Measurements from ENCODE around the gene PPP6R1. TPM values are rescaled to one million over a fixed set of nuclear protein-coding genes. Genes with fewer than 3 reads are reported as not detected.

The PPP6R1 gene
- total RNA-seq, 1 experiment from 2014 or later, result 96.7 TPM

- TF ChIP-seq POLR2A (IDR thresholded peaks at IDR 0.05; ENCODE audit: borderline replicate concordance, extremely low read depth, insufficient read depth, insufficient read length) (no peak), RAD21 (IDR thresholded peaks at IDR 0.05; ENCODE audit: low read depth) (no peak), EGR1 (IDR thresholded peaks at IDR 0.05; ENCODE audit: low read depth) (no peak), ZFX (IDR thresholded peaks at IDR 0.05) (no peak), SIN3A (IDR thresholded peaks at IDR 0.05; ENCODE audit: low read depth) (no peak), JUND (IDR thresholded peaks at IDR 0.05) (no peak), ELF1 (IDR thresholded peaks at IDR 0.05; ENCODE audit: borderline replicate concordance, low read depth) (no peak)
Observed at GRCh38 chr19:55228015-55228391, 30.8 kb downstream of the PPP6R1 start (continued).

DNA sequence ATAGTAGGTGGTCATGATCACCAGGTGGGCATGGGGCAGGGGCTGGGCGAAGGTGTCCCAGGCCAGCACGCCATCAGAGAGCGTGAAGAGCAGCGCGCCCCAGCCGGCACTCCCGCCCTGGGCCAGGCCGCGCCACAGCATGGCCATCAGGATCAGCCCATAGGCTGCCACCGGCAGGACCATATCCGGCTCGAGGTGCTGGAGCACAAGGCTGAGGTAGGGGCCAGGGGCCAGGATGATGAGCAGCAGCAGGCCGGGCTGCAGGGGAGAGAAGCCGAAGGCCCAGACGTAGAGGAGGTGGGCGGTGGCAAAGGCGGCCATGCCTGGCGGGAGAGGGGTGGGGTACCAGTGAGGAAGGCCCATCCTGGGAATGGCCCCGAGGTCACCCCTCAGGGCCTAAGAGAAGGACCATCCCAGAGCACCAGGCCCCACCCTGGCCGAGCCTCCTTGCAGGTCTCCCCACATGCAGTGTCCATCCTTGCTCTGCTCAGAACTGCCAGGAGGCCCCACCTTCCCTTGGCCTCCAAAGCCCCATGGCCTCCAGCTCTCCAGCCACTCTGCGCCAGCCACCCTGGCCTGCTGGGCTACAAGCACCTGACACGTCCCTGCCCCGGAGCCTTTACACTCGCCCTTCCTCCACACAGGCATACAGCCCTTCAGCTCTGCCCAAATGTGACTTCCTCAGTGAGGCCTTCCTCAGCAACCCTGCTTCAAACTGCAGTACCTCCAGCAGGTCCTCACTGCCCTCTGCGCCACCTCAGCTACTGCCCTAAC, 31.4 kb downstream of the PPP6R1 start:
- Histone ChIP-seq H3K4me3 (replicated peaks in 1 of 2; ENCODE audit: low read depth in 1 of 2, low read length in 2 of 2) (no peak overlapping the region), H3K4me2 (ENCODE audit: low read length) (no peak overlapping the region), H3K9ac (ENCODE audit: low read length) (no peak overlapping the region), H4K20me1 (ENCODE audit: insufficient read depth) (no peaks in the 10 kb centered on the region), H3K27me3 (ENCODE audit: insufficient read depth, low read length) (no peaks in the 10 kb centered on the region), H3K27ac (ENCODE audit: low read depth, low read length) (no peak overlapping the region), H3K36me3 (ENCODE audit: control insufficient read depth in 1 of 2, insufficient read depth in 2 of 2, low read length in 2 of 2) (peaks cover 0 to 11% of the 10 kb centered on the region in 2 experiments; a peak in 1 of 4 replicates), H3K79me2 (ENCODE audit: insufficient read depth, low read length) (no peaks in the 10 kb centered on the region; the same call in 1 of the 2 replicates), H3K9me3 (ENCODE audit: control insufficient read depth in 1 of 2, insufficient read depth in 1 of 2, low read depth in 1 of 2, low read length in 2 of 2) (no peaks in the 10 kb centered on the region), H3K4me1 (ENCODE audit: control insufficient read depth in 1 of 2, insufficient read depth in 2 of 2, low read length in 2 of 2) (no peaks in the 10 kb centered on the region), H2AFZ (ENCODE audit: low read depth, low read length, poor library complexity, severe bottlenecking) (no peak overlapping the region), H3K9me2 (ENCODE audit: insufficient read depth) (no peaks in the 10 kb centered on the region)
- ChIA-PET RAD21 (ENCODE audit: low non-redundant PET in 1 of 2, low total read pairs in 2 of 2, uncharacterized antibody in 2 of 2, unreplicated experiment in 2 of 2) (no interaction called here), POLR2A (no interaction called here), CTCF (no interaction called here)
- intact Hi-C loops (cut with micrococcal nuclease), result no loop called here
- no peak for DNase-seq (ENCODE audit: low read depth, low spot score)
- no TSS peak for BruUV-seq (replicated peaks)
- no peak; the same call in 1 of the 2 replicates for ATAC-seq
- TF ChIP-seq EGR1 (IDR thresholded peaks at IDR 0.05; ENCODE audit: low read depth), result no peak
- no peak for TF ChIP-seq EZH2 (IDR thresholded peaks at IDR 0.05)
- TF ChIP-seq, protein P1, sequence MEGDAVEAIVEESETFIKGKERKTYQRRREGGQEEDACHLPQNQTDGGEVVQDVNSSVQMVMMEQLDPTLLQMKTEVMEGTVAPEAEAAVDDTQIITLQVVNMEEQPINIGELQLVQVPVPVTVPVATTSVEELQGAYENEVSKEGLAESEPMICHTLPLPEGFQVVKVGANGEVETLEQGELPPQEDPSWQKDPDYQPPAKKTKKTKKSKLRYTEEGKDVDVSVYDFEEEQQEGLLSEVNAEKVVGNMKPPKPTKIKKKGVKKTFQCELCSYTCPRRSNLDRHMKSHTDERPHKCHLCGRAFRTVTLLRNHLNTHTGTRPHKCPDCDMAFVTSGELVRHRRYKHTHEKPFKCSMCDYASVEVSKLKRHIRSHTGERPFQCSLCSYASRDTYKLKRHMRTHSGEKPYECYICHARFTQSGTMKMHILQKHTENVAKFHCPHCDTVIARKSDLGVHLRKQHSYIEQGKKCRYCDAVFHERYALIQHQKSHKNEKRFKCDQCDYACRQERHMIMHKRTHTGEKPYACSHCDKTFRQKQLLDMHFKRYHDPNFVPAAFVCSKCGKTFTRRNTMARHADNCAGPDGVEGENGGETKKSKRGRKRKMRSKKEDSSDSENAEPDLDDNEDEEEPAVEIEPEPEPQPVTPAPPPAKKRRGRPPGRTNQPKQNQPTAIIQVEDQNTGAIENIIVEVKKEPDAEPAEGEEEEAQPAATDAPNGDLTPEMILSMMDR (IDR thresholded peaks at IDR 0.05 in 2 of 3, conservative IDR thresholded peaks at IDR 0.05 in 1 of 3; ENCODE audit: borderline replicate concordance in 1 of 3, insufficient read depth in 1 of 3, low read depth in 2 of 3, low read length in 2 of 3), result no peak
- TF ChIP-seq TCF7L2 (IDR thresholded peaks at IDR 0.05; ENCODE audit: borderline replicate concordance, extremely low read depth, insufficient read depth, insufficient read length), result no peak
- TF ChIP-seq CBX3 (IDR thresholded peaks at IDR 0.05; ENCODE audit: low read depth), result no peak
- no peak for TF ChIP-seq RAD21 (IDR thresholded peaks at IDR 0.05; ENCODE audit: low read depth)
- no peak for TF ChIP-seq ELF1 (IDR thresholded peaks at IDR 0.05; ENCODE audit: borderline replicate concordance, low read depth)
- TF ChIP-seq SIN3A (IDR thresholded peaks at IDR 0.05; ENCODE audit: low read depth), result no peak
- TF ChIP-seq POLR2A (IDR thresholded peaks at IDR 0.05; ENCODE audit: borderline replicate concordance, extremely low read depth, insufficient read depth, insufficient read length), result no peak
- TF ChIP-seq JUND (IDR thresholded peaks at IDR 0.05), result no peak
- TF ChIP-seq SP1 (IDR thresholded peaks at IDR 0.05; ENCODE audit: low read depth), result no peak
- TF ChIP-seq YY1 (IDR thresholded peaks at IDR 0.05; ENCODE audit: extremely low read depth, insufficient replicate concordance, low read depth, low read length), result no peak
- TF ChIP-seq, protein P2, sequence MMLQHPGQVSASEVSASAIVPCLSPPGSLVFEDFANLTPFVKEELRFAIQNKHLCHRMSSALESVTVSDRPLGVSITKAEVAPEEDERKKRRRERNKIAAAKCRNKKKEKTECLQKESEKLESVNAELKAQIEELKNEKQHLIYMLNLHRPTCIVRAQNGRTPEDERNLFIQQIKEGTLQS (IDR thresholded peaks at IDR 0.05), result no peak
- no peak for TF ChIP-seq ZNF274 (IDR thresholded peaks at IDR 0.05; ENCODE audit: low read depth, low read length)
- no peak for TF ChIP-seq POLR2AphosphoS5 (IDR thresholded peaks at IDR 0.05; ENCODE audit: low read depth, low read length)
- TF ChIP-seq REST (IDR thresholded peaks at IDR 0.05; ENCODE audit: low read depth), result no peak
- TF ChIP-seq SRF (IDR thresholded peaks at IDR 0.05; ENCODE audit: low read depth), result no peak
- TF ChIP-seq EZH2phosphoT487 (IDR thresholded peaks at IDR 0.05; ENCODE audit: borderline replicate concordance), result no peak
